T-helper 2 cell treated with Interferon-gamma antibody and Interleukin-4, amounts not matched to agents 5 μg/mL and 100 μg/mL, for 36 hours (primary cell): ENCODE measurements around the gene UPK3B.
A peak's percentile ranks its signal among the peaks of the same experiment; 100 is the strongest.
"Not testable (repeated sequence)": the region's sequence is repeated elsewhere in the genome, so short reads cannot be mapped to it uniquely, and the experiment has no call there.

Source experiments
- DNase-seq: peaks from one replicate; pipeline ENCODE4 v3.0.0; 2021; ENCODE audit warnings: low spot score
- H3K27ac Mint-ChIP-seq: one replicate; pipeline ENCODE4 v1.8.0; 2021; ENCODE audit warnings: mild to moderate bottlenecking, mixed read lengths
- H3K27me3 Mint-ChIP-seq: one replicate; pipeline ENCODE4 v1.8.0; 2021; ENCODE audit warnings: low read depth, mixed read lengths
- H3K36me3 Mint-ChIP-seq: one replicate; pipeline ENCODE4 v1.8.0; 2021; ENCODE audit warnings: low read depth, mixed read lengths
- H3K4me1 Mint-ChIP-seq: one replicate; pipeline ENCODE4 v1.8.0; 2021; ENCODE audit warnings: low read depth, mixed read lengths
- H3K4me3 Mint-ChIP-seq: one replicate; pipeline ENCODE4 v1.8.0; 2022; ENCODE audit warnings: mild to moderate bottlenecking, moderate library complexity, mixed read lengths
- H3K9me3 Mint-ChIP-seq: one replicate; pipeline ENCODE4 v1.8.0; 2021; ENCODE audit warnings: mixed read lengths

The UPK3B gene

DNA sequence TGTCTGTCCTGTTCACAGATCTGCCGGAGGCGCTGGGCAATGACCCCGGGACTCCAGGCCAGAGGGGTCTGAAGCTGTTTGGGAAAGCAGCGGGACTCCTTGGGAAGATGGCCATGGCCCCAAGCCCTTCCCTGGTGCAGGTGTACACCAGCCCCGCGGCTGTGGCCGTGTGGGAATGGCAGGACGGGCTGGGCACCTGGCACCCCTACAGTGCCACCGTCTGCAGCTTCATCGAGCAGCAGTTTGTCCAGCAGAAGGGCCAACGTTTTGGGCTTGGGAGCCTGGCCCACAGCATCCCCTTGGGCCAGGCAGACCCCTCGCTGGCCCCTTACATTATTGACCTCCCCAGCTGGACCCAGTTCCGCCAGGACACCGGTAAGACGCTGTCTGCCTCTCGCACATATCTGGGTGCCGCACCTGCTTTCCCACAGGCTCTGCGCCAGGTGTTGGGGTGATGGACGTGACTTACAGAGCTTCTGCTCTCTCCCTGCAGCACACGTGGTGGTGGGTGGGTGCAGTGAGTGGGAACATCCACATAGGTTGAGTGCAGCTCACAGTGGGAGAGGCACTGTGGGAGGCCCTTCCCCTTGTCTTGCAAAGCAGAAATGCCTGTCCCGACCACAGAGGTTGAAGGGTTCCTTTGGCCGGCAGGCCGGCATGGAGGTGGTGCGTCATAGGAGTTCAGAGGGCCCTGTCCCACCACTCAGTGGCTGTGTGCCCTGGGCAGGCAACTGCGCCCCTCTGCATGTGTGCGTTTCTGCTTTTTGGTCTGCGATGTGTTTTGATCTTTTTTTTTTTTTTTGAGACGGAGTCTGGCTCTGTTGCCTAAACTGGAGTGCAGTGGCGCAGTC lies 29.7 kb upstream of the UPK3B start:
- not testable (repeated sequence) for DNase-seq, H3K4me1 Mint-ChIP-seq, H3K27ac Mint-ChIP-seq, H3K27me3 Mint-ChIP-seq, H3K4me3 Mint-ChIP-seq, H3K36me3 Mint-ChIP-seq, H3K9me3 Mint-ChIP-seq

- not testable (repeated sequence) for DNase-seq, H3K4me3 Mint-ChIP-seq, H3K4me1 Mint-ChIP-seq, H3K9me3 Mint-ChIP-seq, H3K27ac Mint-ChIP-seq, H3K27me3 Mint-ChIP-seq, H3K36me3 Mint-ChIP-seq
These were observed 27.7 kb upstream of the UPK3B start for GRCh38 chr7:76482660-76483059.

DNA sequence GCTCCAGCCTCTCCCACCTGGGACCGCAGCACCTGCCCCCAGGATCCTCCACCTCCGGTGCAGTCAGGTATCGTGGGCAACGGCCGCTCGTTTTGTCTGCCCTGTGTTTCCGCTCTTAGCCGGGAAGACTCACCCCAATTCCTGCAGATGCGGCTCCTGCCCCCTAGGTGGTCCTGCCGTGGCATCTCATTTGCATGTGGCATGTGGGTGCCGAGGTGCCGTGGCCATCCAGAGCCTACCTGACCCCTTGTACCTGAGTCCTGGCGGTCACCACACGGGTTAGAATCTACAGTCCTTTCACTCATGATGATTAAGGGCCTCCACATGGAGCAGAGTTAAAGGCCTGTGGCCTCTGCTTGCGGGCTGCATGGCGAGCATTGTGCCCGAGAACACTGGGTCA lies 27.3 kb upstream of the UPK3B start:
- not testable (repeated sequence) for H3K4me1 Mint-ChIP-seq, H3K27ac Mint-ChIP-seq, H3K27me3 Mint-ChIP-seq, H3K4me3 Mint-ChIP-seq, DNase-seq, H3K9me3 Mint-ChIP-seq, H3K36me3 Mint-ChIP-seq

DNA sequence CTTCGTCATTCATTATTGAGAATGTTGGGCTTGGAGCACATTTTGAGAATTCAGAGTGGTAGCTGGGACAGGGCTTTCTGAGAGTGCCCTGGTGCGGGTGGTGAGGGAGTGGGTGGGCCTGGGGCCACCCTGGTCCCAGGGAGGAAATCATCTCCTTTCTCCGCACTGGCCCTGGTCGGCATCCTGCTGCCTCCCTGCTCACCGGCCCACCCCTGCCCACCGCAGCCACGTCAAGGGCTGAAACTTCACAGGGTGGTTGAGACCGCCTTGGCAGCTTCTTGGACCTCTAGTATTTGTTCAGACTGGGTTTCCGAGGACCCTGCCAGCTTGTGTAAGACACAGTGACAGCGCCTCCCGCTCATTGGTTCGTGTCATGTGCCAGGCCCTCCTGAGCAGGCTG lies 25.9 kb upstream of the UPK3B start:
- not testable (repeated sequence) for H3K9me3 Mint-ChIP-seq, H3K27ac Mint-ChIP-seq, H3K4me1 Mint-ChIP-seq, H3K27me3 Mint-ChIP-seq, H3K4me3 Mint-ChIP-seq, H3K36me3 Mint-ChIP-seq, DNase-seq

DNA sequence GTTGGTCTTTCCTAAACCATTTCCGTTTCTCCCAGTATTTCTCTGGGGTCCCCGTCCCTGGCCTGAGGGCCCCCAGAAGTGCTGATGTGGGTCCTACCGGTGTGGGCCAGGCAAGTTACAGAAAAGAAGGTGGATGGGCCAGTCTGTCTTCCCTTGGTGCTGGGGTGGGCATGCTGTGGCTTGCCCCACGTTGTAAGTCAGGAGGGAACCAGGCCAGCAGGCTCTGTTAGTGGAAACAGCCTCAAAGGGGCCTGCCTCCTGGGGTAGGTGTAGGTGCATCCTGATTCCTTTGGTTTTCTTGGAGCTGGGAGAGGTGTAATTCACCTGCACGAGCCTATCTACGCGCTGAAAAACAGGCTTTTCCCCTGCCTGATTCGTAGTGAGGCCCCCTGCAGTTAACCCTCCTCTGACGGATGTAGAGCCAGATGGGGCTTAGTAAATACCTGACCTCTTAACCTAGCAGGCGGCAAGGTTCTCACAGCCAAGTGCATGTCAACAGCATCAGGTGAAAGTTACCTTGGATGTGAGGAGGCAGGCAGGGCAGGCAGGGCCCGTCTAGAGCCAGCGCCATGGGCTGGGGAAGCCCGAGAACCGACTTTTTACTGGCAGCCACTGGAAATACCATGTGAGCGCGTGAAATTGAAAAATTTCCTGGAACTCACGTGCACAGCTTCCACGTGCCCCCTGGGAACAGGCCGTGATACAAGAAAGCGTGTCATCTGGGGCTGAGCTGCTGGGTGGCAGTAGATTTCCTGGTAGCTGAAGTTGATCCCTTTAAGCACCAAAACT lies 24.3 kb upstream of the UPK3B start:
- H3K4me1 Mint-ChIP-seq, H3K9me3 Mint-ChIP-seq, H3K36me3 Mint-ChIP-seq, DNase-seq, H3K27ac Mint-ChIP-seq, H3K27me3 Mint-ChIP-seq, H3K4me3 Mint-ChIP-seq: not testable (repeated sequence)

DNA sequence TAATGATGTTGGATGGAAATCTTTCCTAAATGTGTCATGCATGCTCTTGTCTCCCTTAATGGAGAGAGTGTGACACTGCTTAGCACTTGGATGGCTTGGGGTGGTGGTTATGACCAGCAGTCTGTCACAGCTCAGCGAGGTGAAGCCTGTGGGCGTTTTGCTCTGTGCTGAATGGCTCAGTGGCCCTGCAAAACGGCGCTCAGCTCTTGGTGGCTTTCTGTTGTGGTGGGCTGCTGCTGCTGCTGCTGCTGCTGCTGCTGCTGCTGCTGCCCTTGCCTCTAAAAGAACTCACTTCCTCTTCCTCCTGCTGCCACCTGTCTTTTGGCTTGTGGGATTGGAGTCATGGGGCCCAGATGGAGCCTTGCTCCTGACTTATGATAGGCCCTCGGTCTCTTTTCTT lies 23.7 kb upstream of the UPK3B start:
- not testable (repeated sequence) for H3K4me1 Mint-ChIP-seq, H3K27me3 Mint-ChIP-seq, H3K9me3 Mint-ChIP-seq, H3K36me3 Mint-ChIP-seq
- DNase-seq, result peak; percentile 36
- Mint-ChIP-seq H3K4me3 (peak overlapping the region; percentile 49), H3K27ac (peak overlapping the region; percentile 84)

DNA sequence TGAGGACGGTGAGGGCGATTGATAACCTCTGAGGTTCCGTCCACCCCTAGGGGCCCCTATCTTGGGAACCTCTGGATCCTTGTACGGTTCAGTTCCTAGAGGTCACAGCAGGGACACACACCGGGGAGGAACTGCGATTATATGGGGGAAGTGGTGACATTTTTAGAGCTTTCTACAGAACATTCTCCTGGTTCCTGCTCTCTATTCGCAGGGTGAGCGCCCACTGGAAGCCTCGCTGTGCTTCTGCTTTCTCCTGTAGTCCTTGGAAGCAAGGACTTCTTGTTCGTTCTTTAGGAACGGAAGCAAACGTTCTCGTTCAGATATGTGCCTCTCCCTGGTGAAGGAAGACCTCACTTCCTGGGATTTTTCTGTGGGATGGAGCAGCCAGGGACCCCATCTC lies 22.4 kb upstream of the UPK3B start:
- not testable (repeated sequence) for H3K27ac Mint-ChIP-seq, H3K27me3 Mint-ChIP-seq, H3K4me1 Mint-ChIP-seq, H3K4me3 Mint-ChIP-seq, DNase-seq, H3K36me3 Mint-ChIP-seq, H3K9me3 Mint-ChIP-seq

GRCh38 chr7:76492139-76492538 lies 18.2 kb upstream of the UPK3B start:
- H3K4me1 Mint-ChIP-seq, DNase-seq, H3K4me3 Mint-ChIP-seq, H3K36me3 Mint-ChIP-seq, H3K9me3 Mint-ChIP-seq, H3K27me3 Mint-ChIP-seq, H3K27ac Mint-ChIP-seq: not testable (repeated sequence)

- H3K27me3 Mint-ChIP-seq, H3K27ac Mint-ChIP-seq, DNase-seq, H3K4me3 Mint-ChIP-seq, H3K4me1 Mint-ChIP-seq, H3K36me3 Mint-ChIP-seq, H3K9me3 Mint-ChIP-seq: not testable (repeated sequence)
These were observed 14.6 kb upstream of the UPK3B start for GRCh38 chr7:76495717-76496116.

GRCh38 chr7:76497918-76498582 lies 12.3 kb upstream of the UPK3B start:
- H3K4me3 Mint-ChIP-seq, H3K27ac Mint-ChIP-seq, H3K9me3 Mint-ChIP-seq, H3K4me1 Mint-ChIP-seq, DNase-seq, H3K27me3 Mint-ChIP-seq, H3K36me3 Mint-ChIP-seq: not testable (repeated sequence)

DNA sequence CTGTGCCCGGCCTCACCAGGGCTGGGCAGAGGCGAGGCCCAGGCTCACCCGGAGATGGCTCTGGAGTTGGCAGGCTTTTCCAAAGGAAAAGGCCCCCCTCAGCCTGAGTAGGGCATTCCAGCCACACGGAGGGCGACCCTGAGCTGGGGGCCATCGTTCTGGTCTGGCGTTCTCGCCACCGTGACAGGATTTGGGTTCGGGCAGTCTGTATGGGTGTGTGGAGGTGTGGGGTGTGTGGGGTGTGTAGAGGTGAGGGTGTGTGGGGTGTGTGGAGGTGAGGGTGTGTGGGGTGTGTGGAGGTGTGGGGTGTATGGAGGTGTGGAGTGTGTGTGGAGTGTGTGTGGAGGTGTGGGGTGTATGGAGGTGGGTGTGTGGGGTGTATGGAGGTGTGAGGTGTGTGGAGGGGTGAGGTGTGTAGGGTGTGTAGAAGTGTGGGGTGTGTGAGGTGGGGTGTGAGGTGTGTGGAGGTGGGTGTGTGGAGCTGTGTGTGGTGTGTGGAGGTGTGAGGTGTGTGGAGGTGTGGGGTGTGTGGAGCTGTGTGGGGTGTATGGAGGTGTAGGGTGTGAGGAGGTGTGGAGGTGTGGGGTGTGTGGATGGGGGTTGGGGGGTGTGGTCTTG lies 11.7 kb upstream of the UPK3B start:
- not testable (repeated sequence) for H3K9me3 Mint-ChIP-seq, H3K36me3 Mint-ChIP-seq, DNase-seq, H3K27me3 Mint-ChIP-seq, H3K4me1 Mint-ChIP-seq, H3K4me3 Mint-ChIP-seq, H3K27ac Mint-ChIP-seq

GRCh38 chr7:76499201-76499923 lies 11.0 kb upstream of the UPK3B start:
- not testable (repeated sequence) for H3K9me3 Mint-ChIP-seq, H3K27ac Mint-ChIP-seq, H3K27me3 Mint-ChIP-seq, H3K4me3 Mint-ChIP-seq, H3K36me3 Mint-ChIP-seq, H3K4me1 Mint-ChIP-seq, DNase-seq

DNA sequence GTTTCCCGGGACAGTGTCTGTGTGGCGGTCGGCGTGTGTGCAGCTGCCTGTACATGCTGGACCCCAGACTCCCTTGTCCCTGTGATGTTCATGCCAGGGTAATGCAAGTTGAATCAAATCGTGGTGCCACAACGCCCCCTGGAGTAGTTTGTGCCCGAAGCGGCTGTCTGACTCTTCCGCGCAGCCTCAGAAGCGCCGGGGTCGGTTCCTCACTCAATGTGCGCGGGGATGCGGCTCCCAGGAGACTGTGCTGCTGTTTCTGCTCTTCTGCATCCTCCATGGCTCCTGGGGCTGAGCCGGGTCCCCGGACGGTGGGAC lies 10.5 kb upstream of the UPK3B start:
- not testable (repeated sequence) for H3K4me1 Mint-ChIP-seq, H3K27ac Mint-ChIP-seq, H3K4me3 Mint-ChIP-seq, H3K36me3 Mint-ChIP-seq, H3K27me3 Mint-ChIP-seq, H3K9me3 Mint-ChIP-seq, DNase-seq

DNA sequence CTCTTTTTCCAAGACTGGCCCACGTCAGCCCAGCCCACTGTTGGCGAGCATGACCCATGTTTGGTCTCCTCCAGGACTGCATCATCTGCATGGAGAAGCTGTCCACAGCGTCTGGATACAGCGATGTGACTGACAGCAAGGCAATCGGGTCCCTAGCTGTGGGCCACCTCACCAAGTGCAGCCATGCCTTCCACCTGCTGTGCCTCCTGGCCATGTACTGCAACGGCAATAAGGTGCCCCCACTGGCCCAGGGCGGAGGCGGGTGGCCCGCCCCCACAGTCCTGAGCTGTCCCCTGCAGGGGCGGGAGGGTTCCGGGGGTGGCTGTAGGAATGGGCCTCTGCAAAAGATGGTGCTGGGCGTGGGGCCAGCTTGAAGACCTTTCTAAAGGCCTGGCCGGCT lies 8.1 kb upstream of the UPK3B start:
- not testable (repeated sequence) for H3K4me1 Mint-ChIP-seq, DNase-seq, H3K27ac Mint-ChIP-seq, H3K27me3 Mint-ChIP-seq, H3K9me3 Mint-ChIP-seq, H3K36me3 Mint-ChIP-seq, H3K4me3 Mint-ChIP-seq
